GM23248 (cell line): ENCODE data around the gene HOXA9.

ENCODE experiments used
- EZH2 ChIP-seq: fragments of 200-600 bp; sonication (generic); IDR thresholded peaks from 2 replicates; pipeline ENCODE4 v1.6.1; 2018; ENCODE audit warnings: antibody characterized with exemption, mild to moderate bottlenecking; ENCODE audit not compliant: insufficient read depth, poor library complexity, severe bottlenecking
- EZH2phosphoT487 ChIP-seq: fragments of 200-600 bp; sonication (generic); IDR thresholded peaks from 2 replicates; pipeline ENCODE4 v1.6.1; 2018; ENCODE audit warnings: antibody characterized with exemption, moderate library complexity, mild to moderate bottlenecking, low read depth; ENCODE audit not compliant: insufficient read depth

GRCh38 chr7:27131390-27131819 lies 33.9 kb downstream of the HOXA9 start:
- TF ChIP-seq EZH2phosphoT487: no peak
- TF ChIP-seq EZH2: no peak
